DMS 273 treated with DMSO at 0.1 percent for 48 hours (cell line): ENCODE results near the gene GPR6.

Experiments used
- DNase-seq: peaks from one replicate; lab custom pipeline; 2025; lab: John Stamatoyannopoulos, UW

The GPR6 gene, protein sequence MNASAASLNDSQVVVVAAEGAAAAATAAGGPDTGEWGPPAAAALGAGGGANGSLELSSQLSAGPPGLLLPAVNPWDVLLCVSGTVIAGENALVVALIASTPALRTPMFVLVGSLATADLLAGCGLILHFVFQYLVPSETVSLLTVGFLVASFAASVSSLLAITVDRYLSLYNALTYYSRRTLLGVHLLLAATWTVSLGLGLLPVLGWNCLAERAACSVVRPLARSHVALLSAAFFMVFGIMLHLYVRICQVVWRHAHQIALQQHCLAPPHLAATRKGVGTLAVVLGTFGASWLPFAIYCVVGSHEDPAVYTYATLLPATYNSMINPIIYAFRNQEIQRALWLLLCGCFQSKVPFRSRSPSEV

DNA sequence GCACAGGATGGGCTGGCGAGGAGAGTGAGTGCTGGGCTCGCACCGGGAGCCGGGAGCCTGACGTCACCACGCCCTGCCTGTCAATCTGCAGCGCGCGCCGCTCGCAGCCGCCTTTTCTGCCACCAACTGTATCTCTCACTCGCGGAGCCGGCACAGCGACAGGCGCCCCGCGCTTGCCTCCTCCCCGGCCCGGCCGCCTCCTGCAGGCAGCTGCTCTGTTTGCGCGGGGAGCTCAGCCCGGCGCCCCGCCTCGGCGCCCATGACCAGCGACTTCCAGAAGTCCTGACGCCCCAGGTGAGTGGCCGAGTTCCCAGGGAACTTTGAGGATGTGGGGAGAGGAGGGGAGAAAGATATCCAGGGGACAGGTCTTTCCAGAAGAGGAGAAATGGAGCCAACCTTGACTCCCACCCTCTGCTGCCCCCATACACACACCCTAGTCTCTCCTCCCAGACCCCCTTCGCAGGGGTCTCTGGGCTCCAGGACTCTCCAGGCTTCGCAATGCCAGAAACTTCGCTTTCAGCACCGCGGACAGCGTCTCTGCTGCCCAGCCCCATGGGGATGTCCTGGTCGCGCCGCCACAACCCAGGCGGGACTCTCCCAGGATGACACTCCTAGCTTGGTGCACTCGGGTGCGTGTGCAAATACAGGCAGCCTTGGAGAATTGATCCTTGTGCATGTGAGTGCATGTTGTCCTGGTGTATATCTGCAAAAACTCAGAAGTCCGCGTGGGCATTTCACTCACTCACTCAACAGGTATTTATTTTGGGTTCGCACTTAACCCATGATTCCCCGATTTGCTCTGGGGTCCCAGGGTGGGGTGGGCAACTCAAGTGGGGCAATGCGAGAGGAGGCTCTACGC, at the start of gene GPR6:
Gene GPR6 (plus strand): TSS at position 138 of the 859 bp plus-strand sequence. CDS start 802 bp downstream, outside the sequence.
- no peak for DNase-seq

DNA sequence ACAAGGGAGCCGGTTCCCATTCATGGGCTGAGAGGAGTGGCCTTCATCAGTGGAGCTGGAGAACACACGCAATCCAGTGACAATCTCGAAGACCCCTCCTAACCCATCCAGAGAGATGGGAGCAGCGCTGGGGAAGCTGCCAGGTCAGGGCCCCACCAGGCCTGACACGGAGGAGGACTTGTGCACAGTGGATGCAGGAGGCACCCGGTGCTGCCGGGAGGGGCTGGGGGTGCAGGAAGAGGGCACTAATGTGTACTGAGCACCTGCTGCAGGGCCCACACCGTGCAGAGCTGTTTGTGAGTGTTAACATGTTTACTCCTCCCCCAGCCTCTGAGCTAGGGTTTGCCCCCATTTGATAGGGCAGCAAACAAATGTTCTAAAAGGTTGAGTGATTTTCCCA, 43.8 kb upstream of the GPR6 start:
- no peak for DNase-seq

DNA sequence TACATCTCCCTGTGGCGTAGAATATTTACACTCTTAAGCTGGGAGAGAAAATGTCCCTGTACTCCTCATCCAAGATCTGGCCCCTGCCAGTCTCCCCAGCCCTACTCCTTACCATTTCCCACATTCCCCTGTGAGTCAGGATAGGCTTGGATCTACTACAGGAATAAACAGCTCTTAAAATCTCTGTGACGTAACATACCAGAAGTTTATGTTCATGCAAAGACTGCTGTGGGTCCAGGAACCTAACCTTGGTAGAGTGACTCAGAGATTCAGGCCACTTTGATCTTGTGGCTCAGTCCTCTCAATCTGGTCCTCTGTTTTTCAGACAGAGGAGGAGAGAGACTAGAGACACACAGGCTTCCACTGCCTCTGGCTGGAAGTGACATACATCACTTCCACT, 38.5 kb upstream of the GPR6 start:
- no peak for DNase-seq

DNA sequence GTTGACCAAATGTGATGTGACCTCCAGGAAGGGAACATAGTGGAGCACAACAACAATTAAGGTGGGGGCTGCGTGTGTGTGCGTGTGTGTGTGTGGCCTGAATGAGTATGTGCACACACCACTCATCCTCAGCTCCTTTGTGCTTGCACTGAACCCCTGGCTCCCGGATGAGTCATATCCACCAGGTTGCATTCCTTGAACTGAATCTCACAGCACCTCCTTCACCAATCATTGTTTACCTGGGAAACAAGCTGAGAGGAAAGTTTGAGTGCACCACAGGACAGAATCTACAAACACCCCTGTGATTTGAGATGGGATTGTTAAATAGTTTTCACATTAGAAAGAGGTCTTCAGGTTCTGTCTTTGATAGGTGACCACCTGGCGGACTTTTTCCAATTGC, 33.7 kb upstream of the GPR6 start:
- DNase-seq = no peak

DNA sequence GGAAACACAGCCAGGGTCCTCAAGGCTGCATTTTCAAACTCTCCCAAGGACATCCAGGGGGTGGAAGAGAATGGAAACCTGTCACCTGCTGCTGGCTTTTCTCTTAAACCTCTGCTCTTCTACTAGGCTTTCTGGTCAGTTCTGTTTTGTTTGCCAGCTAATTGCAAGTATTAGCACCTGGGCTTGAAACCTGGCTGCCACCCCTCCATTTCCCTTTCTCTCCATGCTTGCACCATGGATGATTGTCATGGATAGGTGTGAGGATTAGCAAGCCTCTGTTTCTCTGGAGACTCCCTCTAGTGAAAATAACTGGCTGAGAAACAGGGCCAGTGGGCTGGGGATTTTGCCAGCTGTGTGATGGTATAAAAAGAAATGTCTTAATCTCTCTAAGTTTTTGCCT, 33.0 kb upstream of the GPR6 start:
- no peak for DNase-seq

DNA sequence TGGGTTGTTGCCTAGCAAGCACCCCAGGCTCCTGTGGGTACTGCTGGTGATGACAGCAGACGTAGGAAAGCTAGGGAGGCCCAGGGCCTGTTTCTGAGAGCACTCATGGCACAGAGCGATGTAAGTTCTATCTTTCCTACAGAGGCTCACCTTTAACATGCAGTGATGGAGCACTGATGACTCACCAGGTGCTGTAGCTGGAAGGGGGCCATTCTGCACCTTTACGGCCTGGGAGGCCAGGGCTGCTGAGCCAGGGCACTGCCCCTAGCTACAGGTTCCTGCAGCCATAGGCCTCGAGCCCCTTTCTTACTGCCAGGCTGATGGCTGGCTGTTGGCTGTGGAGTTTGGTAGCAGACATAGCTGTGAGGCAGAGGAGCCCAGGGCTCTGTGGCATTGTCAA, 31.1 kb upstream of the GPR6 start:
- no peak for DNase-seq

DNA sequence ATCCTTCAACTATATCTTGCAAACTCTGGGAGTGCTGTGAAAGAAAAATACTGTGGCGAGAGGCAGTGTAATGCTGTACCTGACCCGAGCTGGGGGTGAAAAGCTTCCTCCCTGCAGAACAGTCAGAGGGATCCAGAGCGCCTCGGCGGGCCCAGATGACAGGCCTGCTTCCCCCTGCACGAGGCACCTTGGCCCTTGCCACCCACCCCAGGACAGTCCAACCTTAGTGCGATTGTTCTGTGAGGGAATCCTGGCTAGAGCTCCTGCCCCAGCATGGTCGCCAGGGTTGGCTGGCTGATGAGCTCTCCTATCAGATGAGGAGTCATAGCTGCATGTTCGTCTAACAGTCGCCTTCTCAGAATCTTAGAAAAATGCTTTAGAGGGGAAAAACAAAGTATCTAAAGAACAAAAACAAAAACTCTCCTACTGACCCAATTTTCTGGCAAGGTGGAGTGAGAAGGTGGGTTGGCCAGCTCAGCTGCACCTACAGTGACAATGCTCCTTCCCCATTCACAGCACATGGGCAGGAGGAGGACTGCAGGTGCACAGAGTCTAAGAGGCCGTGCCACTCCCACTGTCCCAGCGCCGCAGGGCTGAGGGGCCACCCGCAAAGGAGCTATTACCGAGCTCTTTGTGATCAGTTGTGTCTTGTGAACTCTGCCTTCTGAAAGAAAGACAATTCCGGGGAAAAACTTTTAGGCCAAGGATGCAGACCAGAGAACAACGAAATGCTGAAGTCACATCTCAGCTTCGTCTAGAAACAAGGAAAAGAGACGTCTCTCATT, 28.6 kb upstream of the GPR6 start:
- no peak for DNase-seq

DNA sequence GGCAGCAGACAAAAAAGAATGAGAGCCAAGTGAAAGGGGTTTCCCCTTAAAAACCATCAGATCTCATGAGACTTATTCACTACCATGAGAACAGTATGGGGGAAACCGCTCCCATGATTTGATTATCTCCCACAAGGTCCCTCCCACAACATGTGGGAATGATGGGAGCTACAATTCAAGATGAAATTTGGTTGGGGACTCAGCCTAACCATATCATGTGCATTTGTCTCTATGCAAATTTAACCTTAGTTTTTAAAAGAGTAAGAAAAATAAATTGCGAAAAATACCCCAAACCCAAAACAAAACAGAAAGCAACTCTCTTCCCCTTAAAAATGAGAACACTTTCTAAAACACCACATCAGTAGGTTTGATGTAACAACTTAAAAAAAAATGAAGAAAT, 22.6 kb upstream of the GPR6 start:
- DNase-seq = no peak

DNA sequence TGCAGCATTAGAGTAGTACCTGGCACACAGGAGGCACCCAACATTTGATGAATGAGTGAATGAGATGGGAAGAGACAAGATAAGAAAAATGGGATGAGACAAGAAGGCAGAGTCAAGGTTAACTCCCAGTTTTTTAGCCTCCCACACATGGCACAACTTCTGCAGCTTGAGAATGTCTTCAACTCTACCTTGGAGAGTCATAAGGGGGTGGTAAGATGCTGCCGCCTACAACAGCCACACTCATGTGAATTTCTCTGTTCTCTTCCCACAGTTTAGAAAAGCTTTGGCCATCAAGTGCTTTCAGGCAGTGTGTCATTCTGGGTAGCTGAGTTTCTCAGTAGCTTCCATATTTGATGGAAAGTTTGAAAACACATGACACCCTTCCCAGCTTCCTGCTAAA, 19.5 kb upstream of the GPR6 start:
- no peak for DNase-seq

DNA sequence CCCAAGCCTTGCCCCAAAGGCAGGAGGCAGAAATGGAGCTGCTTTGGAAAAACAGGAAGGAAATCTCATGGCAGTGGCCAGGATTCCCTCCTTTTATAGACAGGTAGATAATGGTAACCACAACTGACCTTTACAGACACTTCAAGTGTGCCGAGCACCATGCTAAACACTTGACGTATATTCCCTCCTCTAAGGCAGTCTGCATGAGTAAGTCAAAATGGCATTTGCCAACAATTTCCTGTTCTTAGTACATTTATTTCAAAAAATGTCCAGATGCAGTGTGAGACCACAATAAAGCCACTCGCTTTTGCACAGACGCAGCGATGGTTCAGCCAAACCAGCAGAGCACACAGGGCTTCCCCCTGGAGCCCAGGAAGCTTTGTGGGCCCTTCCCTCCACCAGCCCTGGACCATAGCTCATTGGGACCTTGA, 16.5 kb upstream of the GPR6 start:
- DNase-seq = no peak

DNA sequence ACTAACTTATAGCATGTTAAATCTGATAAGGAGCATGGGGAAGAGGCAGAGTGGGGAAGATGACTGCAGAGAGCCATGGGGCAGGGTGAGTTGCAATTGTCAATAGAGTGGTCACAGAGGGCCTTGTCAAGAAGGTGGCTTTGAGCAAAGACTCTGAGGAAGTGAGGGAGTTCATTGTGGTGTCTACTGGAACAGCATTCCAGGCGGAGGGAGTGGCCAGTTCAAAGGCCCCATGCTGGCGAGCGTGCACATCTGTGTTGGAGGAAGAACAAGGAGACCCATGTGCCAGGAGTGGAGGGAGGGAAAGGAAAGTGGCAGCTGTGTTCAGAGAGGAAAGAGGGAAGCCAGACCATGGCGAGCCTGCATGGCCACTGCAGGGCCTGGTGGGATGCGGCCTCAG, 15.8 kb upstream of the GPR6 start:
- DNase-seq = no peak

DNA sequence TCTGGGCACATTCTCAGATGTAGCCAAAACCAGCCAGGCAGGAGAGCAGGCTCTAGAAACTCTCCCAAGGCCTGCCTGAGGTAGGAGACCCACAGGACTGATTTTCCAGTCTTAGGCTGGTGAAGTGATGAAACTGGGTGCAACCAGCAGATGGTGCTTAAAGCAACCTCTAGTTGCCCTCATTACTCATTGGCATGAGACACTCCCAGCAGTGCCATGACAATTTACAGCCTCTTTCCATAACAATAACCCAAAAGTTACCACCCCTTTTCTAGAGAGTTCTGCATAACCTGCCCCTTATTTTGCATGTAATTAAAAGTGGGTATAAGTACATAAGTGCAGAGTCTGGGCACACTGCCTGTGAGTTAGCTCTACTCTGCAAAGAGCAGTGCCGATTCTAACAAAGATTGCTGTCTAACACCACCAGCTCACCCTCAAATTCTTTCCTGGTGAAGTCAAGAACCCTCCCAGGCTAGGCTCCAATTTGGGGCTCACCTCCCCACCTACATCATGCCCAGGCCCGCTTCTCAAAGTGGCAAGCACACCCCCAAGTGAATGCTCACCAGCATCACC, 14.4 kb upstream of the GPR6 start:
- no peak for DNase-seq

DNA sequence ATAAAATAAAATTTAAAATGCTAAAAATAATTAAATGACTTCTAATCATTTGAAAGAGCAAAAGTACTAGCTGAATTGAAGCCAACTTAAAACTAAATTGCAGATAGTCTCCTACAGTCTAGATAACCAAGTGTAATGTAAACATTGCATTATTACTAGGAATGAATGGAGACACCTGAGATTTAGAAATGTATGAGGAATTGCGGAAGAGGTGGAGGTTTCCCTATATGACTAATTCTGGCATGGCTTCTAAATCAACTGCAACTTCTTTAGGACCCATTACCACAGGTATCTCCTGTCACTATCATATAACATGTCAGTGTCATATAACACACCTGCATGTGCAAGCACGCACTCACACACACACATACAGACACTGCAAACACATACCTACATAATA, 13.2 kb upstream of the GPR6 start:
- no peak for DNase-seq

DNA sequence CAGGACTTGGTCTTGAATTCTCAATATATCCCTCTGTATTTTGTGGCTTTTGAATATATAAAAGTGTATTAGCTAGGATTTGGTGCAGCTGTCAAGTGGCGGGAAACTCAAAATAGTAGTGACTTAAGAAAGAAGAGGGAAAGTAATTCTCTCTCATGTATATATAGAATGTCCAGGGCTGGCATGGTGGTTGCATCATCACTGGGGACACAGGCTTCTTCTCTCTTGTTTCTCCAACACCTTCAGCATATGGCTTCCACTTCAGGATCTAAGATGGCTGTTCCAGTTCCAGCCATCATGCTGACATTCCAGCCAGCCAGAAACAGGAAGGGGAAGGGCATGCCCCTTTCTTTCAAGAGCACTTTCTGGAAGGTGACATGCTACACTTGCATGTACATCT, 11.8 kb upstream of the GPR6 start:
- no peak for DNase-seq

DNA sequence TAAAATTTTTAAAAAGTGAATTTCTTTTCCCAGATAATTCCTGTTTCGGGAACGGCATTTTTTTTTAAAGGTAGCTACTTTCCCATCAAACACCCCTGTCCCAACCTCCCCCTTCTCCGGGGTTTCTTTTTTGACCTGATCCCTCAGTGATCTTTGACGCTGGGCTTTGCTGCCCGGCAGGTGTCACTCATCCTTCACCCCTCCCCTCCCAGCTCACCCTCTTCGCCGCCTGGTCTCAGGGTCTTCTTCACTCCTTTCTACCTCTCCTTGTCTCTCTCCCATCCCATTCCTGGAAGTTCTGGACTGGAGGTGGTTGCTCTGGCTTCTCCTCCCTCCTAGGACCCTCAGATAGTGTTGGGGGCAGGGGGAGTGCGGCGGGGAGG, 329 bp upstream of the GPR6 start:
- DNase-seq = no peak

DNA sequence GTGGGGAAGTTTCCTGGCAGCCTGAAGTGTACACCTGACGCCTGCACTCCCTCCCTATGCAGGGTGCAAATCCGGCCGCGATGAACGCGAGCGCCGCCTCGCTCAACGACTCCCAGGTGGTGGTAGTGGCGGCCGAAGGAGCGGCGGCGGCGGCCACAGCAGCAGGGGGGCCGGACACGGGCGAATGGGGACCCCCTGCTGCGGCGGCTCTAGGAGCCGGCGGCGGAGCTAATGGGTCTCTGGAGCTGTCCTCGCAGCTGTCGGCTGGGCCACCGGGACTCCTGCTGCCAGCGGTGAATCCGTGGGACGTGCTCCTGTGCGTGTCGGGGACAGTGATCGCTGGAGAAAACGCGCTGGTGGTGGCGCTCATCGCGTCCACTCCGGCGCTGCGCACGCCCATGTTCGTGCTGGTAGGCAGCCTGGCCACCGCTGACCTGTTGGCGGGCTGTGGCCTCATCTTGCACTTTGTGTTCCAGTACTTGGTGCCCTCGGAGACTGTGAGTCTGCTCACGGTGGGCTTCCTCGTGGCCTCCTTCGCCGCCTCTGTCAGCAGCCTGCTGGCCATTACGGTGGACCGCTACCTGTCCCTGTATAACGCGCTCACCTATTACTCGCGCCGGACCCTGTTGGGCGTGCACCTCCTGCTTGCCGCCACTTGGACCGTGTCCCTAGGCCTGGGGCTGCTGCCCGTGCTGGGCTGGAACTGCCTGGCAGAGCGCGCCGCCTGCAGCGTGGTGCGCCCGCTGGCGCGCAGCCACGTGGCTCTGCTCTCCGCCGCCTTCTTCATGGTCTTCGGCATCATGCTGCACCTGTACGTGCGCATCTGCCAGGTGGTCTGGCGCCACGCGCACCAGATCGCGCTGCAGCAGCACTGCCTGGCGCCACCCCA, 1.2 kb downstream of the GPR6 start:
- DNase-seq = no peak

DNA sequence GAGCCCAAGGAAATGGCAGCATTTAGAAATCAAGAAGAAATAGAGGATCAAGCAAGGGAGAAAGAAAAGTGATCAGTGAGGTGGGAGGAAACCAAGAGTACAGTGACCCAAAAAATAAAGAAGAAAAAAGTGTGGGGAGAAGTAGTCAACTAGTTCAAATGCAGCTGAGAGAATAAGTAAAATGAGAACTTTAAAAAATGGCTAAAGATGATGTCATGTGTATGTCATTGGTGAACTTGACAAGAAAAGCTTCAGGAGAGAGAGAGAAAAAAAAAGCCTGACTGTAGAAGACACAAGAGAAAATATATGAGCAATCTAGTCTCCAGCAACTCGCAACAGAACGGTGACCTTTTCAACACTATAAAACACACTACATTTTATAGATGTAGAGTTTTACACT, 6.3 kb downstream of the GPR6 start:
- no peak for DNase-seq

DNA sequence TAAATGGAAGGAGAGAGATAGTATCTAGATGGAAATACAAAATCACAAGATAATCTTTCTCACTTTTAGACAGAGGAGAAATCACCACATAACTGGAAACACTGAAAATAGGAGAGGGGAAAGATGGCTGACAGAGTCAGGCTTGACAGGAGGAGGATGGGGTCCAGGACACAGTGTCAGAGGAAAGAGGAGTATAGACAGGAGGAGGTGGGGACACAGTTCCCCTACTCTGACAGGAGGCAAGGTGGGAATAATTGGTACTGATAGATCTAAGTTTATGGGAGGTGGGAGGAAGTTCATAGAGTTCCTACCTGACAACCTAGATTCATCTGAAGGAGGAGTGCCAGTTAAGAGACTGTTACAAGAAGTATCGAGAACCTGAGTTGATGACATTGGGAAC, 9.1 kb downstream of the GPR6 start:
- no peak for DNase-seq

DNA sequence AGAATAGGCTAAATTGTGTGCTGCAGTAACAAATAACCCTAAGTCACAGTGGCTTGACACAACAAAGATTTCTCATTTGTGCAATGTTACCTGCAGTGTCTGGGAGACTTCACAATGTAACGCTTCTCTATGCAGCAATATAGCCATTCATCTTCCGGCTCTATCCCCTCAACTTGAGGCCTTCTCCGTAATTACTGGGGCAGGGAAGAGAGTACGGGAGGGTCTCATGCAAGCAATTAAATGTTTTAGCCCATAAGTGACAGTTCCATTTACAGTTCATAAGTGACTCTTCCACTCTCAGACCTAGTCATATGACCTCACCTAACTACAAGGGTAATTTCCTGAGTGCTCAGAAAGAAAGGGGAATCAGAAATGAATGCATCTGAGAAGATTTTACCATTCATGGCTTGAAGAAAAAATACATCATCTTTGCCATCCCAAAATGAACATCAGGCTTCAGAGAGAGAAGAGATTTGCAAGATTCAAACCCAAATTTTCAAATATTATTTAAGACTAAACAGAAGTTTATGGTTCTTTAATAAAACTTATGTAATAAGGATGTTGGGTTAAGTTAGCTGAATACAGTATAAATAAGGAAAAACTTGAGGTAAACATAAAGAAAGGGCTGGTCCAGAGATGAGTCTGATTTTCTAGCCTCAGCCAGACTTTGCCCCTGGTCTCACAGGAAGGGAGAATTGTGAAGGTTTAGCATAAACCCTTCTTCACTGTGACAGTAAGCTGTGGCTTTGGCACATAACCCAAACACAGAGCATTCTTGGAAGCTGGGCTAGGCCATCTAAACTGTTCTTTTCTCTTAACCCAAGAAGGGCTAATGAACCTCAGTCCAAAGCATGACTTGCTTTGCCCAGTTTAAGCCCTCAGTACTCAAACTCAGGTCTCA, 13.3 kb downstream of the GPR6 start:
- DNase-seq = no peak

DNA sequence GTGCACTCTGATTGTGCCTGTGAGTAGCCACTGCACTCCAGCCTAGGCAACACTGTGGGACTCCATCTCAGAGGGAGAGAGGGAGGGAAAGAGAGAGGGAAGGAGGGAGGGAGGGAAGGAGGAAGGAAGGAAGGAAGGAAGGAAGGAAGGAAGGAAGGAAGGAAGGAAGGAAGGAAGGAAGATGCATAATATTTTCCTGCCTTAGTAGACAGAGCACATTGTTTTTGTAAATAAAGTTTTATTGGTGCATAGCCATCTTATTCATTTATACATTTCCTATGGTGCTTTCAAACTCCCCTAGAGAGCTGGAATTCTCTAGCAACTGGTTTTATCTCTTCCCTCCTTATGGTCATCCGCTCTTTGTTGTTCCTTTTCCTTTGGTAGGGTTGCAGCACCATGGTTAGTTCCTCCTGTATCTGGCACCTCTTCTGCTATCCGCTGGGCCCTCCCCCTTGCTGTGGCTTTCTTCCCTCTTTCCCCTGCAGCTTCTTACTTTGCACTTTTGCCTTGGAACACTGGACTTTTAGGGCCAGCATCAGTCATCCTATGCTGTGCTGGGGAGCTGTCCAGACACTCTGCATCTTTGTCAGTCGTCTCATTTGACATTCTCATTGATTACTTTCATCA, 20.2 kb downstream of the GPR6 start:
- DNase-seq = no peak
